Small intestine (tissue), 7 donors: ENCODE measurements around the gene HCST. TPM values are rescaled to one million over a fixed set of nuclear protein-coding genes. Genes with fewer than 3 reads are reported as not detected.
"Not testable (repeated sequence)": the region's sequence is repeated elsewhere in the genome, so short reads cannot be mapped to it uniquely, and the experiment has no call there.

ENCODE experiments used
- DNase-seq, 2 donors: peaks; one replicate each; pipeline versions ENCODE4 v3.0.0 to v3.0.0-alpha.2; 2013
- FAIRE-seq: peaks from 2 replicates; lab custom pipeline; 2012; peaks lifted over from hg19 to GRCh38; lab: Jason Lieb, UNC
- H3K27ac ChIP-seq, 3 donors: one replicate each; pipeline ENCODE4 v1.5.1; 2013; ENCODE audit warnings: low read length in 2 of 3, mild to moderate bottlenecking in 2 of 3, control low read depth in 1 of 3, inconsistent platforms in 1 of 3, low read depth in 1 of 3, moderate library complexity in 1 of 3
- H3K27me3 ChIP-seq, 3 donors: one replicate each; pipeline ENCODE4 v1.6.1; 2013; ENCODE audit warnings: low read length in 3 of 3, inconsistent platforms in 1 of 3; ENCODE audit not compliant: control insufficient read depth in 3 of 3, insufficient read depth in 3 of 3
- H3K36me3 ChIP-seq, 3 donors: one replicate each; pipeline ENCODE4 v1.6.1; 2013; ENCODE audit warnings: low read length in 3 of 3, inconsistent platforms in 1 of 3, low read depth in 1 of 3, mild to moderate bottlenecking in 1 of 3, moderate library complexity in 1 of 3; ENCODE audit not compliant: control insufficient read depth in 3 of 3, insufficient read depth in 2 of 3
- H3K4me1 ChIP-seq, 3 donors: one replicate each; pipeline ENCODE4 v1.6.1; 2013; ENCODE audit warnings: low read length in 2 of 3, inconsistent platforms in 1 of 3, low read depth in 1 of 3, mild to moderate bottlenecking in 1 of 3, moderate library complexity in 1 of 3; ENCODE audit not compliant: control insufficient read depth in 3 of 3, insufficient read depth in 2 of 3
- H3K4me3 ChIP-seq, 3 donors: one replicate each; pipeline ENCODE4 v1.5.1; 2013; ENCODE audit warnings: low read length in 3 of 3, control low read depth in 1 of 3, inconsistent platforms in 1 of 3, low read depth in 1 of 3, mild to moderate bottlenecking in 1 of 3, moderate library complexity in 1 of 3
- H3K9me3 ChIP-seq, 2 donors: one replicate each; pipeline ENCODE4 v1.6.1; 2013; ENCODE audit warnings: low read depth in 1 of 2, low read length in 1 of 2; ENCODE audit not compliant: control insufficient read depth in 2 of 2, insufficient read depth in 1 of 2
- WGBS, 3 donors: extraction: QIAGEN DNeasy Blood & Tissue Kit; methylation state at CpG; one replicate each; pipeline ENCODE4 v1.1.7; 2013; 5-methylcytosine and 5-hydroxymethylcytosine counted together
- polyA plus RNA-seq, 4 donors: library from polyadenylated mRNA; stranded (reverse) in 3 of 4; unstranded in 1 of 4; fragments of 200-250 nt in 3 of 4; fragments of 120-200 nt in 1 of 4; gene quantifications; one replicate each; pipeline versions ENCODE4 v1.2.1 to v1.2.3, GENCODE V29; 2013
- donor health status: healthy with polysubstance abuse.
- donor health status: control.
- donor health status: control.
- donor health status: Bipolar disorder and iron deficiency.
- donor health status: healthy.

Gene HCST
- polyA plus RNA-seq, 4 donors, result 2.7 to 17.6 (median 11.0) TPM

- FAIRE-seq, DNase-seq, H3K36me3 ChIP-seq, H3K4me3 ChIP-seq, H3K9me3 ChIP-seq, H3K27ac ChIP-seq: not testable (repeated sequence)
- WGBS, 3 donors, result 35 to 41% (median 37%) methylated on average over 26 of the region's 26 CpGs
- H3K4me1 ChIP-seq, result peaks cover 0 to 18% (median 3%) of the 10 kb centered on the region in 3 donors
- H3K27me3 ChIP-seq, result peaks cover 2 to 49% (median 4%) of the 10 kb centered on the region in 3 donors
Measured at GRCh38 chr19:35870124-35870736, 32.1 kb upstream of the HCST start.

- no peak for FAIRE-seq
- Histone ChIP-seq H3K4me1 (peaks cover 0 to 18% (median 3%) of the 10 kb centered on the region in 3 donors), H3K27me3 (peaks cover 2 to 45% (median 4%) of the 10 kb centered on the region in 3 donors), H3K36me3 (no peaks in the 10 kb centered on the region), H3K27ac (no peak overlapping the region), H3K4me3 (no peak overlapping the region), H3K9me3 (no peaks in the 10 kb centered on the region)
- DNase-seq, result no peak
- WGBS, 3 donors, result 68 to 76% (median 72%) methylated on average over 10 to 12 of the region's 12 CpGs
Measured at GRCh38 chr19:35870798-35871197, 31.5 kb upstream of the HCST start.

GRCh38 chr19:35871611-35872010 lies 30.7 kb upstream of the HCST start:
- Histone ChIP-seq H3K9me3 (no peaks in the 10 kb centered on the region), H3K36me3 (no peaks in the 10 kb centered on the region), H3K4me1 (peaks cover 0 to 18% (median 3%) of the 10 kb centered on the region in 3 donors), H3K27me3 (peaks cover 2 to 37% (median 4%) of the 10 kb centered on the region in 3 donors), H3K4me3 (no peak overlapping the region), H3K27ac (no peak overlapping the region)
- no peak for DNase-seq
- 80 to 89% (median 80%) methylated on average over 12 of the region's 12 CpGs for WGBS, 3 donors
- FAIRE-seq, result no peak

GRCh38 chr19:35872180-35872579 lies 30.1 kb upstream of the HCST start:
- no peak for FAIRE-seq
- Histone ChIP-seq H3K27ac (no peak overlapping the region), H3K36me3 (no peaks in the 10 kb centered on the region), H3K4me3 (no peak overlapping the region), H3K9me3 (no peaks in the 10 kb centered on the region), H3K4me1 (peaks cover 0 to 18% (median 3%) of the 10 kb centered on the region in 3 donors), H3K27me3 (peaks cover 2 to 37% (median 4%) of the 10 kb centered on the region in 3 donors)
- WGBS, 3 donors, result 73 to 87% (median 80%) methylated on average over 5 of the region's 5 CpGs
- DNase-seq, result no peak

- Histone ChIP-seq H3K4me3 (no peak overlapping the region), H3K36me3 (no peaks in the 10 kb centered on the region), H3K27me3 (peaks cover 0 to 37% (median under 1%) of the 10 kb centered on the region in 3 donors), H3K4me1 (peaks cover 0 to 7% (median 3%) of the 10 kb centered on the region in 3 donors), H3K27ac (no peak overlapping the region), H3K9me3 (no peaks in the 10 kb centered on the region)
- FAIRE-seq (no peak), DNase-seq (no peak)
- 89 to 94% (median 91%) methylated on average over 27 to 32 of the region's 32 CpGs for WGBS, 3 donors
Measured at GRCh38 chr19:35874392-35874930, 27.9 kb upstream of the HCST start.

- no peaks in the 10 kb centered on the region for H3K4me1 ChIP-seq
- no peaks in the 10 kb centered on the region for H3K9me3 ChIP-seq
- H3K36me3 ChIP-seq, result no peaks in the 10 kb centered on the region
- no peak for FAIRE-seq
- no peak overlapping the region for H3K27ac ChIP-seq
- H3K27me3 ChIP-seq, result peaks cover 0 to 21% (median 0%) of the 10 kb centered on the region in 3 donors
- no peak overlapping the region for H3K4me3 ChIP-seq
- DNase-seq, result no peak
- WGBS, 3 donors, result 50 to 62% (median 56%) methylated on average over 21 to 23 of the region's 23 CpGs
Measured at GRCh38 chr19:35879068-35879467, 23.3 kb upstream of the HCST start.

GRCh38 chr19:35879770-35880317 lies 22.5 kb upstream of the HCST start:
- H3K4me1 ChIP-seq, result no peaks in the 10 kb centered on the region
- FAIRE-seq (no peak), DNase-seq (peak; percentile 81 to 93)
- H3K27ac ChIP-seq, result no peak overlapping the region
- H3K36me3 ChIP-seq, result no peaks in the 10 kb centered on the region
- no peak overlapping the region for H3K4me3 ChIP-seq
- peaks cover 0 to 21% (median 0%) of the 10 kb centered on the region in 3 donors for H3K27me3 ChIP-seq
- no peaks in the 10 kb centered on the region for H3K9me3 ChIP-seq
- 2 to 3% (median 3%) methylated on average over 28 of the region's 28 CpGs for WGBS, 3 donors

GRCh38 chr19:35882114-35882832 lies 20.1 kb upstream of the HCST start:
- peak; percentile 74 to 76 for DNase-seq

More at GRCh38 chr19:35882114-35882832, 20.1 kb upstream of the HCST start:
- Histone ChIP-seq H3K27me3 (peaks cover 0 to 20% (median 0%) of the 10 kb centered on the region in 3 donors), H3K9me3 (no peaks in the 10 kb centered on the region), H3K4me3 (no peak overlapping the region), H3K36me3 (peaks cover 0 to 2% (median 0%) of the 10 kb centered on the region in 3 donors), H3K27ac (no peak overlapping the region), H3K4me1 (no peaks in the 10 kb centered on the region)
- WGBS, 3 donors, result 19 to 29% (median 25%) methylated on average over 8 of the region's 8 CpGs
- FAIRE-seq, result no peak
